H9 (cell line): ENCODE results near the gene SERBP1. TPM values are rescaled to one million over a fixed set of nuclear protein-coding genes. Genes with fewer than 3 reads are reported as not detected.
"Not testable (repeated sequence)": the region's sequence is repeated elsewhere in the genome, so short reads cannot be mapped to it uniquely, and the experiment has no call there.

Experiments
- DNase-seq: peaks from one replicate; pipeline ENCODE4 v3.0.0-alpha.2; 2017
- H2AFZ ChIP-seq: one replicate; pipeline ENCODE4 v1.6.1; 2013; ENCODE audit warnings: mild to moderate bottlenecking, low read length, control low read depth, moderate library complexity
- H2AK5ac ChIP-seq: 2 replicates; pipeline ENCODE4 v1.6.1; 2013; ENCODE audit warnings: low read length, control low read depth, mixed read lengths; ENCODE audit not compliant: insufficient read length
- H2BK120ac ChIP-seq: one replicate; pipeline ENCODE4 v1.6.1; 2013; ENCODE audit warnings: low read depth, mild to moderate bottlenecking, low read length, control low read depth, inconsistent platforms; ENCODE audit not compliant: poor library complexity, severe bottlenecking
- H2BK12ac ChIP-seq: 2 replicates; pipeline ENCODE4 v1.6.1; 2013; ENCODE audit warnings: low read length, control low read depth, mixed read lengths, low read depth; ENCODE audit not compliant: insufficient read length
- H2BK15ac ChIP-seq: 2 replicates; pipeline ENCODE4 v1.6.1; 2013; ENCODE audit warnings: low read depth, low read length, control low read depth
- H2BK20ac ChIP-seq: one replicate; pipeline ENCODE4 v1.6.1; 2013; ENCODE audit warnings: low read depth, mild to moderate bottlenecking, low read length, control low read depth, inconsistent platforms; ENCODE audit not compliant: poor library complexity, severe bottlenecking
- H2BK5ac ChIP-seq: 2 replicates; pipeline ENCODE4 v1.6.1; 2013; ENCODE audit warnings: low read length, control low read depth, mixed read lengths; ENCODE audit not compliant: insufficient read length
- H3K14ac ChIP-seq: 2 replicates; pipeline ENCODE4 v1.6.1; 2013; ENCODE audit warnings: low read length, control low read depth; ENCODE audit not compliant: insufficient read depth
- H3K18ac ChIP-seq: 2 replicates; pipeline ENCODE4 v1.6.1; 2013; ENCODE audit warnings: low read depth, mild to moderate bottlenecking, mixed read lengths, low read length, control low read depth; ENCODE audit not compliant: insufficient read length
- H3K23ac ChIP-seq: 2 replicates; pipeline ENCODE4 v1.6.1; 2013; ENCODE audit warnings: low read length, control low read depth, mixed read lengths, low read depth; ENCODE audit not compliant: insufficient read length
- H3K23me2 ChIP-seq: 2 replicates; pipeline ENCODE4 v1.6.1; 2013; ENCODE audit warnings: low read depth, mild to moderate bottlenecking, mixed read lengths, low read length, control low read depth; ENCODE audit not compliant: insufficient read length, poor library complexity, severe bottlenecking
- H3K27ac ChIP-seq: 2 replicates; pipeline ENCODE4 v1.5.1; 2013; ENCODE audit warnings: low read length, control low read depth, mixed read lengths, low read depth; ENCODE audit not compliant: insufficient read length
- H3K27me3 ChIP-seq: 2 replicates; pipeline ENCODE4 v1.6.1; 2013; ENCODE audit warnings: low read length, control low read depth, inconsistent platforms; ENCODE audit not compliant: insufficient read depth
- H3K4ac ChIP-seq: 2 replicates; pipeline ENCODE4 v1.6.1; 2013; ENCODE audit warnings: low read depth, mild to moderate bottlenecking, control low read depth, inconsistent platforms, low read length, moderate library complexity
- H3K4me1 ChIP-seq: 2 replicates; pipeline ENCODE4 v1.6.1; 2013; ENCODE audit warnings: low read length, control low read depth, inconsistent platforms; ENCODE audit not compliant: insufficient read depth
- H3K4me2 ChIP-seq: 2 replicates; pipeline ENCODE4 v1.6.1; 2013; ENCODE audit warnings: low read length, control low read depth, mixed read lengths; ENCODE audit not compliant: insufficient read length, insufficient read depth
- H3K56ac ChIP-seq: 2 replicates; pipeline ENCODE4 v1.6.1; 2013; ENCODE audit warnings: low read depth, mild to moderate bottlenecking, mixed read lengths, low read length, control low read depth; ENCODE audit not compliant: insufficient read length
- H3K79me1 ChIP-seq: 2 replicates; pipeline ENCODE4 v1.6.1; 2013; ENCODE audit warnings: low read depth, mild to moderate bottlenecking, moderate library complexity, low read length, control low read depth, inconsistent platforms; ENCODE audit not compliant: insufficient read depth, poor library complexity, severe bottlenecking
- H3K79me2 ChIP-seq: 2 replicates; pipeline ENCODE4 v1.6.1; 2013; ENCODE audit warnings: low read length, control low read depth, inconsistent platforms; ENCODE audit not compliant: insufficient read depth
- H3K9ac ChIP-seq: 2 replicates; pipeline ENCODE4 v1.6.1; 2013; ENCODE audit warnings: low read length, control low read depth, mixed read lengths; ENCODE audit not compliant: insufficient read length; ENCODE audit errors: extremely low read depth
- H3K9me3 ChIP-seq: one replicate; pipeline ENCODE4 v1.6.1; 2013; ENCODE audit warnings: low read depth, low read length, inconsistent platforms; ENCODE audit not compliant: control insufficient read depth
- H3T11ph ChIP-seq: one replicate; pipeline ENCODE4 v1.6.1; 2013; ENCODE audit warnings: mild to moderate bottlenecking, low read length, control low read depth, inconsistent platforms
- H4K20me1 ChIP-seq: one replicate; pipeline ENCODE4 v1.6.1; 2013; ENCODE audit not compliant: control insufficient read depth, insufficient read length, insufficient read depth
- H4K5ac ChIP-seq: 2 replicates; pipeline ENCODE4 v1.6.1; 2013; ENCODE audit warnings: low read depth, mild to moderate bottlenecking, mixed read lengths, low read length, control low read depth; ENCODE audit not compliant: insufficient read length
- H4K8ac ChIP-seq: replicated peaks from 2 replicates; pipeline ENCODE4 v1.6.1; 2013; ENCODE audit warnings: low read length, control low read depth, mixed read lengths, low read depth; ENCODE audit not compliant: insufficient read length
- H4K91ac ChIP-seq: 2 replicates; pipeline ENCODE4 v1.6.1; 2013; ENCODE audit warnings: low read depth, mild to moderate bottlenecking, moderate library complexity, mixed read lengths, low read length, control low read depth; ENCODE audit not compliant: insufficient read length
- H3K27ac Mint-ChIP-seq, 3 experiments: 2 replicates in 2 of 3; 3 replicates in 1 of 3; pipeline ENCODE4 v1.8.0; 2020 to 2021; ENCODE audit warnings: mixed read lengths in 3 of 3, mild to moderate bottlenecking in 1 of 3, moderate library complexity in 1 of 3
- H3K27me3 Mint-ChIP-seq: 2 replicates; pipeline ENCODE4 v1.8.0; 2021; ENCODE audit warnings: low read depth, mild to moderate bottlenecking, moderate library complexity, mixed read lengths
- H3K36me3 Mint-ChIP-seq, 3 experiments: 2 replicates in 2 of 3; 3 replicates in 1 of 3; pipeline ENCODE4 v1.8.0; 2020 to 2021; ENCODE audit warnings: low read depth in 3 of 3, mixed read lengths in 3 of 3; ENCODE audit not compliant: insufficient read depth in 1 of 3
- H3K4me1 Mint-ChIP-seq, 2 experiments: 2 replicates each; pipeline ENCODE4 v1.8.0; 2020; ENCODE audit warnings: mixed read lengths in 2 of 2
- H3K4me3 Mint-ChIP-seq, 2 experiments: 2 replicates in 1 of 2; 3 replicates in 1 of 2; pipeline ENCODE4 v1.8.0; 2020 to 2021; ENCODE audit warnings: mild to moderate bottlenecking in 2 of 2, mixed read lengths in 2 of 2, moderate library complexity in 1 of 2
- H3K9me3 Mint-ChIP-seq, 2 experiments: 2 replicates in 1 of 2; 3 replicates in 1 of 2; pipeline ENCODE4 v1.8.0; 2020; ENCODE audit warnings: mild to moderate bottlenecking in 2 of 2, mixed read lengths in 2 of 2, moderate library complexity in 1 of 2
- WGBS: extraction: QIAGEN DNeasy Blood & Tissue Kit; methylation state at CpG from one replicate; pipeline ENCODE4 v1.1.7; 2013; ENCODE audit warnings: missing lambda C conversion rate, low lambda C conversion rate, mixed read lengths; ENCODE audit not compliant: insufficient read length; ENCODE audit errors: extremely low coverage; 5-methylcytosine and 5-hydroxymethylcytosine counted together
- total RNA-seq: library from RNA; stranded (reverse); gene quantifications from 2 replicates; pipeline ENCODE4 v1.2.1, GENCODE V29; 2021
- TF ChIP-seq, protein P1 (sequence below): fragments of 200-600 bp; sonication (generic); conservative IDR thresholded peaks from 3 replicates; pipeline ENCODE4 v1.8.0; 2021; ENCODE audit warnings: antibody characterized with exemption, mild to moderate bottlenecking

SERBP1 gene
- total RNA-seq, 1 experiment from 2014 or later, result 495 TPM

DNA sequence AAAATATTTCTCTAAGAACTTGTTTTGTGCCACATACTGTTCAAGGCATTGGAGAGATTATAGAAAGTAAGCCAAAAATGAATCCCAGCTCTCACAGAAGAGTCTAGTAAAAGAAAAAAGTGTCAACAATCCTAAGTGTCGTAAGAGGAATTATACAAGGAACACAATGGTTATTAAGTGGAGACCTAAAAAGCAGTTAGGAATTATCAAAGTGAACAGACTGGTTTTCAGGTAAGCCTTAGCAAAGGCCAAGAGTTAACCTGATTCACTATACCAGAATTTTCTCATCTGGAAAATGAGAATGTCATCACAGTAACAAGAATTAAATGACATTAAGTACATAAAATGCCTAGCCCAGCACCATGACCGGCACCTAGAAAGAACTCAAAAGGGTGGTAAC, 15.6 kb downstream of the SERBP1 start:
- Histone ChIP-seq H3K56ac (no peak overlapping the region), H3K23me2 (no peaks in the 10 kb centered on the region), H3K23ac (no peak overlapping the region), H4K91ac (no peak overlapping the region), H2AFZ (no peak overlapping the region), H3K18ac (no peak overlapping the region), H3K14ac (no peak overlapping the region), H2BK20ac (no peak overlapping the region), H2BK5ac (no peak overlapping the region), H4K20me1 (no peaks in the 10 kb centered on the region), H3K27me3 (no peaks in the 10 kb centered on the region), H3K79me2 (peaks cover 13% of the 10 kb centered on the region; the same call in 1 of the 2 replicates), H3K4ac (no peak overlapping the region), H3T11ph (no peak overlapping the region), H3K9me3 (no peaks in the 10 kb centered on the region), H2BK12ac (no peak overlapping the region), H3K4me1 (no peaks in the 10 kb centered on the region), H3K4me2 (no peak overlapping the region), H2BK15ac (no peak overlapping the region), H4K5ac (no peak overlapping the region), H2BK120ac (no peak overlapping the region), H3K27ac (no peak overlapping the region), H2AK5ac (no peak overlapping the region), H3K9ac (no peak overlapping the region), H4K8ac (no peak overlapping the region), H3K79me1 (peaks cover 7% of the 10 kb centered on the region)
- WGBS, result no CpG with 5 or more reads among the region's 2 CpGs
- Mint-ChIP-seq H3K27ac (no peak overlapping the region), H3K36me3 (peaks cover 53 to 93% (median 87%) of the 10 kb centered on the region in 3 experiments; a peak in 6 of 7 replicates), H3K4me1 (peaks cover 6 to 16% of the 10 kb centered on the region in 2 experiments; a peak in 2 of 4 replicates), H3K9me3 (no peaks in the 10 kb centered on the region), H3K4me3 (no peak overlapping the region), H3K27me3 (no peaks in the 10 kb centered on the region)
- TF ChIP-seq, protein P1, sequence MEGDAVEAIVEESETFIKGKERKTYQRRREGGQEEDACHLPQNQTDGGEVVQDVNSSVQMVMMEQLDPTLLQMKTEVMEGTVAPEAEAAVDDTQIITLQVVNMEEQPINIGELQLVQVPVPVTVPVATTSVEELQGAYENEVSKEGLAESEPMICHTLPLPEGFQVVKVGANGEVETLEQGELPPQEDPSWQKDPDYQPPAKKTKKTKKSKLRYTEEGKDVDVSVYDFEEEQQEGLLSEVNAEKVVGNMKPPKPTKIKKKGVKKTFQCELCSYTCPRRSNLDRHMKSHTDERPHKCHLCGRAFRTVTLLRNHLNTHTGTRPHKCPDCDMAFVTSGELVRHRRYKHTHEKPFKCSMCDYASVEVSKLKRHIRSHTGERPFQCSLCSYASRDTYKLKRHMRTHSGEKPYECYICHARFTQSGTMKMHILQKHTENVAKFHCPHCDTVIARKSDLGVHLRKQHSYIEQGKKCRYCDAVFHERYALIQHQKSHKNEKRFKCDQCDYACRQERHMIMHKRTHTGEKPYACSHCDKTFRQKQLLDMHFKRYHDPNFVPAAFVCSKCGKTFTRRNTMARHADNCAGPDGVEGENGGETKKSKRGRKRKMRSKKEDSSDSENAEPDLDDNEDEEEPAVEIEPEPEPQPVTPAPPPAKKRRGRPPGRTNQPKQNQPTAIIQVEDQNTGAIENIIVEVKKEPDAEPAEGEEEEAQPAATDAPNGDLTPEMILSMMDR, result no peak
- DNase-seq, result no peak

- not testable (repeated sequence) for H3K23me2 ChIP-seq, H3K56ac ChIP-seq, H4K5ac ChIP-seq, H3K18ac ChIP-seq, H4K91ac ChIP-seq, H3K23ac ChIP-seq, H3K4me1 ChIP-seq, H3K27me3 ChIP-seq, H4K8ac ChIP-seq, H3K79me2 ChIP-seq, H3K27me3 Mint-ChIP-seq, H3K9me3 Mint-ChIP-seq, H3K4me3 Mint-ChIP-seq, H2BK15ac ChIP-seq, H2BK5ac ChIP-seq, H2AK5ac ChIP-seq, H3K4ac ChIP-seq, H4K20me1 ChIP-seq, H3K9me3 ChIP-seq, H2BK20ac ChIP-seq, H2AFZ ChIP-seq, DNase-seq, H3K79me1 ChIP-seq, H3T11ph ChIP-seq, H2BK12ac ChIP-seq, H3K27ac ChIP-seq, H3K4me2 ChIP-seq, H3K14ac ChIP-seq, H3K27ac Mint-ChIP-seq, H3K9ac ChIP-seq, H2BK120ac ChIP-seq
- Mint-ChIP-seq H3K36me3 (peaks cover 42 to 81% (median 73%) of the 10 kb centered on the region in 3 experiments; a peak in 6 of 7 replicates), H3K4me1 (peaks cover 6 to 19% of the 10 kb centered on the region in 2 experiments; a peak in 2 of 4 replicates)
- WGBS, result no CpG with 5 or more reads among the region's 2 CpGs
Observed at GRCh38 chr1:67413101-67413500, 17.1 kb downstream of the SERBP1 start.
